Measurements from ENCODE around the gene SREK1.

The SREK1 gene

DNA sequence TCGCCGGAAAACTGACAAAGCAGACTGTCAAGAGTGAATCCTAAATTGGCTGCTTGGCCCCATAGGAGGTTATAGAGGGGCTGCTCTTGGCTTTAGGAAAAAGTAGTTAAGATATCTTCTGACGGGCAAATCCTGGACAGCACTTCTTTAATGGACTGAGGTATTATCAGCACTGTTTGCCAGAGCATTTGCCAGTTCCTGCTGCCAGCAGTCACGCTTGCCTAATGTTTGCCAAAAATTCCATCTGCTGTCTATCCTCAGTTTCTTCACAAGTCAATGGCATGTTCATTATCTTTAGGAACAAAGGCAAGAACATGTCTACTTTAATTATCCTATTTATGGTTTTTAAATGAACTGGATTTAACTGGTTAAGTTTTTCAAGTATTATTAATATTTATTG is 25.8 kb upstream of the SREK1 start:
- H3K9me3 ChIP-seq (ENCODE audit: low read length): no peaks in the 10 kb centered on the region
- no peaks in the 10 kb centered on the region for H4K20me1 ChIP-seq (ENCODE audit: insufficient read depth, low read length)
- H3K4me2 ChIP-seq (ENCODE audit: low read length): no peak overlapping the region
- no peaks in the 10 kb centered on the region for H3F3A ChIP-seq (ENCODE audit: insufficient read depth, low read length)
- H3K4me1 ChIP-seq (ENCODE audit: insufficient read depth, low read length, severe bottlenecking): no peaks in the 10 kb centered on the region
- no peak overlapping the region for H3K4me3 ChIP-seq (ENCODE audit: low read depth, low read length, poor library complexity, severe bottlenecking)
- H3K9me2 ChIP-seq (ENCODE audit: low read depth, low read length): no peaks in the 10 kb centered on the region
- no peaks in the 10 kb centered on the region for H3K79me2 ChIP-seq (ENCODE audit: insufficient read depth, low read length)
- no peaks in the 10 kb centered on the region for H3K27me3 ChIP-seq (ENCODE audit: insufficient read depth, low read length)
- H3K9ac ChIP-seq (ENCODE audit: low read length): no peak overlapping the region
- no peak overlapping the region for H3K27ac ChIP-seq (ENCODE audit: low read depth, low read length, poor library complexity, severe bottlenecking)
- TF ChIP-seq, protein P1, sequence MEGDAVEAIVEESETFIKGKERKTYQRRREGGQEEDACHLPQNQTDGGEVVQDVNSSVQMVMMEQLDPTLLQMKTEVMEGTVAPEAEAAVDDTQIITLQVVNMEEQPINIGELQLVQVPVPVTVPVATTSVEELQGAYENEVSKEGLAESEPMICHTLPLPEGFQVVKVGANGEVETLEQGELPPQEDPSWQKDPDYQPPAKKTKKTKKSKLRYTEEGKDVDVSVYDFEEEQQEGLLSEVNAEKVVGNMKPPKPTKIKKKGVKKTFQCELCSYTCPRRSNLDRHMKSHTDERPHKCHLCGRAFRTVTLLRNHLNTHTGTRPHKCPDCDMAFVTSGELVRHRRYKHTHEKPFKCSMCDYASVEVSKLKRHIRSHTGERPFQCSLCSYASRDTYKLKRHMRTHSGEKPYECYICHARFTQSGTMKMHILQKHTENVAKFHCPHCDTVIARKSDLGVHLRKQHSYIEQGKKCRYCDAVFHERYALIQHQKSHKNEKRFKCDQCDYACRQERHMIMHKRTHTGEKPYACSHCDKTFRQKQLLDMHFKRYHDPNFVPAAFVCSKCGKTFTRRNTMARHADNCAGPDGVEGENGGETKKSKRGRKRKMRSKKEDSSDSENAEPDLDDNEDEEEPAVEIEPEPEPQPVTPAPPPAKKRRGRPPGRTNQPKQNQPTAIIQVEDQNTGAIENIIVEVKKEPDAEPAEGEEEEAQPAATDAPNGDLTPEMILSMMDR (IDR thresholded peaks at IDR 0.05; ENCODE audit: low read length): no peak
- no peak for TF ChIP-seq EZH2 (IDR thresholded peaks at IDR 0.05; ENCODE audit: borderline replicate concordance, low read length)
- no peak overlapping the region for H2AFZ ChIP-seq (ENCODE audit: low read length)
- H3K36me3 ChIP-seq (ENCODE audit: insufficient read depth, low read length): no peaks in the 10 kb centered on the region

DNA sequence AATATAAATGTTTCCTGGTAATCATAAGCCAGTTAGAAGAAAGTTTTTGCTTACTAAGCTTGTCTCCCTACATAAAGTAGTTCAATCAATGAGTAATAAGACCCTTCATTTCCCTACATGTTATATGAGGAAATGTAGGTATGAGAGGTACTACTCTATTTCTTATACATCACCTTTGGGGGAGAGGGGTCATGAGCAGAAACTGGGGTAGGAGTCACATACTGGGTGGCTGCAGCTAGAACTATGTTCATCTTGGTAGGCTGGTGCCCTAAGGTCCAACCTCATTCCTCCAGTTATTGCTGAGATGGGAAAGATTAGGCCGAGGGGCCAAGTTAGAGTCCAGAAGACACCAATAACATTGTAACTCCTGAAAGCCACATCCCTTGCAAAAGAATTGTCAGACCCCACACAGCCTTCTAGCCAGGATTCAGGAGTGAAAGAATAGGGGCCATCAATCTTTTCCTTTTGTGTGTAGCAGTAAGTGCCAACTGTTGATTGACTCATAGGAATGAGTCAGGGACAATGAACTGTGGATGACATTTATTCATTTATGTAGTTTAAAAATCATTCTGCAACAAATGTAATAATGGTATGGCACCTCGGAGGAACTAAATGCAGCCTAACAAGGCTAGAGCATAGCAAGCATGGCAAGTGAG is 21.6 kb upstream of the SREK1 start:
- H3K9me2 ChIP-seq (ENCODE audit: low read depth, low read length): no peaks in the 10 kb centered on the region
- no peaks in the 10 kb centered on the region for H4K20me1 ChIP-seq (ENCODE audit: insufficient read depth, low read length)
- no peaks in the 10 kb centered on the region for H3K27me3 ChIP-seq (ENCODE audit: insufficient read depth, low read length)
- H3K36me3 ChIP-seq (ENCODE audit: insufficient read depth, low read length): no peaks in the 10 kb centered on the region
- H3K4me3 ChIP-seq (ENCODE audit: low read depth, low read length, poor library complexity, severe bottlenecking): no peak overlapping the region
- no peaks in the 10 kb centered on the region for H3F3A ChIP-seq (ENCODE audit: insufficient read depth, low read length)
- H3K9me3 ChIP-seq (ENCODE audit: low read length): no peaks in the 10 kb centered on the region
- H3K27ac ChIP-seq (ENCODE audit: low read depth, low read length, poor library complexity, severe bottlenecking): no peak overlapping the region
- H2AFZ ChIP-seq (ENCODE audit: low read length): no peak overlapping the region
- no peak for TF ChIP-seq EZH2 (IDR thresholded peaks at IDR 0.05; ENCODE audit: borderline replicate concordance, low read length)
- TF ChIP-seq, protein P1 (IDR thresholded peaks at IDR 0.05; ENCODE audit: low read length): no peak
- H3K4me2 ChIP-seq (ENCODE audit: low read length): no peak overlapping the region
- no peaks in the 10 kb centered on the region for H3K4me1 ChIP-seq (ENCODE audit: insufficient read depth, low read length, severe bottlenecking)
- H3K9ac ChIP-seq (ENCODE audit: low read length): no peak overlapping the region
- H3K79me2 ChIP-seq (ENCODE audit: insufficient read depth, low read length): no peaks in the 10 kb centered on the region

DNA sequence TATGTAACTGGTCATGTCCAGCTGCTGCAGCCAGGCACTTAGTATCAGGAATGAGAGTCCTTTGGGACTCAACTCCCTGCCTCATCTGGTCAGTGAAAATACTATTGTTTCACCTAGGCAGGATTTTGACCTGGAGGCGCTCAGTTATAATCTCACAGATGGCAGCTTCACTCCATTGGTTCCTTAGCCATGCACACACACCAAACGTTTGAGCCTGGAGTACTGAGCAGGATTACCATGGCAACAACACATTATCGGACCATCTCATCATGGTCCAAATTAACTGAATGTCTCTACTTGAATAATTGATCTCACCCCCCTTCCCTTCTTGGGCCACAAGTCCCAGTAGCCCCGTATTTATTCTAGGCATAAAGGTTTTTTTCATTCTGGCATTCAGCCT is 15.0 kb upstream of the SREK1 start:
- H3K27ac ChIP-seq (ENCODE audit: low read depth, low read length, poor library complexity, severe bottlenecking): no peak overlapping the region

More for the DNA sequence above, 15.0 kb upstream of the SREK1 start:
- Histone ChIP-seq H3K9me3 (ENCODE audit: low read length) (no peaks in the 10 kb centered on the region), H3K4me3 (ENCODE audit: low read depth, low read length, poor library complexity, severe bottlenecking) (no peak overlapping the region), H2AFZ (ENCODE audit: low read length) (no peak overlapping the region), H3K9ac (ENCODE audit: low read length) (no peak overlapping the region), H3F3A (ENCODE audit: insufficient read depth, low read length) (no peaks in the 10 kb centered on the region), H3K79me2 (ENCODE audit: insufficient read depth, low read length) (no peaks in the 10 kb centered on the region), H3K27me3 (ENCODE audit: insufficient read depth, low read length) (no peaks in the 10 kb centered on the region), H3K36me3 (ENCODE audit: insufficient read depth, low read length) (no peaks in the 10 kb centered on the region), H3K9me2 (ENCODE audit: low read depth, low read length) (no peaks in the 10 kb centered on the region), H3K4me2 (ENCODE audit: low read length) (no peak overlapping the region), H4K20me1 (ENCODE audit: insufficient read depth, low read length) (no peaks in the 10 kb centered on the region), H3K4me1 (ENCODE audit: insufficient read depth, low read length, severe bottlenecking) (no peaks in the 10 kb centered on the region)
- TF ChIP-seq EZH2 (IDR thresholded peaks at IDR 0.05; ENCODE audit: borderline replicate concordance, low read length): no peak
- TF ChIP-seq, protein P1 (IDR thresholded peaks at IDR 0.05; ENCODE audit: low read length): no peak

Data from OCI-LY1 (cell line).